Middle frontal gyrus (tissue), 1 donor: ENCODE measurements around the gene PRDM5.
"Not testable (repeated sequence)": the region's sequence is repeated elsewhere in the genome, so short reads cannot be mapped to it uniquely, and the experiment has no call there.

Source experiments
- DNase-seq: peaks from one replicate; pipeline ENCODE4 v3.0.0-alpha.2; 2015; ENCODE audit warnings: low spot score; ENCODE audit errors: extremely low spot score

The PRDM5 gene

GRCh38 chr4:120658772-120659171 lies 263.8 kb downstream of the PRDM5 start:
- DNase-seq, result no peak

DNA sequence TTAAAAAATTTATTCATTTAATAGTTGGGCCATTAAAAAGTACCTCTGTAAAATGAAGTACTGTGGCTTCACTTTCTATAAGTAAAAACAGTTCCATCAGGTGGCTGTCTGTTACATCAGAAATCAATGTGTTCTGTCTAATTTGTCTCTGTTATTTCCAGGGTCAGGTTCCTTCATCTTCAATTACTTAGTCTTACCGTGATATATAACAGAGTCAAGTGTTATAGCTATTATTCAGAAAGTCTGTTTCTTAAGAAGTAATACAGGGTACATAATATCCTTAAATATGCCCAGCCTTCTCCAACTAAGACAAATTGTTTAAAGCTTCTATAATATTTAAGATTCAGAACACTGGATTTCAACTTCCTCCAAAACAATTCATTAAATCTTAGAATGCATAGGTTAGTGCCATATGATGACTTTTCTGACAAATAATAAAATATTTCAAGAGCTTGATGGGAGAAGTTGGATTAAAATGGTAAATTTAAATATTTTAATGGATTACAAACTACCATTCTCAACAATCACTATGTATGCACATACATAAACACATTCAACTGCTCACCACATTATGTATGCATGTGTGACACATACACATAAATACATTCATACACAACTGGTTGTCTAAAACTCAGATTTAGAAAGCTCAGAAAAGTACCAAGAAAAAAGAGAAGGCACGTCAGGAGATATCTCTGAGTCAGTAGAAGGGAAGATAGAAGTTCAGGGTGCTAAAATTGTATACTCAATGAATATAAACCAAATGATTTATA lies 268.5 kb downstream of the PRDM5 start:
- DNase-seq, result no peak

DNA sequence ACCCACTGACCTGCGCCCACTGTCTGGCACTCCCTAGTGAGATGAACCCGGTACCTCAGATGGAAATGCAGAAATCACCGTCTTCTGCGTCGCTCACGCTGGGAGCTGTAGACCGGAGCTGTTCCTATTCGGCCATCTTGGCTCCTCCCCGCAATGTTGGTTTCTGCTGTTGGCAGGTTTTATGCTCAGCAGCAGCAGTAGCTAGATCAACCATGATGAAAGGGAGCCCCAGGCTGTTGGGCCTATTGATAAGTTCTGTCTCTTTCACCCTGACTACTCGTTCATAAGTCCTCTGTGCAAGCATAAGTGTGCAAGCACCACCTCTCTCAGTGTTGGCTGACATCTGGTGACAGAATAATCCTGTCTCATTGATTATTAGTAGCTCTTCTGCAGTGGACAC lies 274.2 kb downstream of the PRDM5 start:
- DNase-seq, result not testable (repeated sequence)
